Fibroblast of pulmonary artery (primary cell): ENCODE results near the gene CMC4.

Source experiments
- DNase-seq: peaks from one replicate; pipeline ENCODE4 v3.0.0-alpha.2; 2010; ENCODE audit warnings: low read depth
- H3K4me3 ChIP-seq: replicated peaks from 2 replicates; pipeline ENCODE4 v1.5.1; 2011; ENCODE audit warnings: low read depth, mild to moderate bottlenecking, control low read depth, low read length, moderate library complexity
- CTCF ChIP-seq: IDR thresholded peaks from 2 replicates; pipeline ENCODE4 v1.5.1; 2011; ENCODE audit warnings: mild to moderate bottlenecking, control low read depth, low read length, inconsistent platforms; ENCODE audit errors: missing control alignments

The CMC4 gene

GRCh38 chrX:155069414-155069813 lies 1.5 kb downstream of the CMC4 start:
- H3K4me3 ChIP-seq: peak overlapping the region; percentile 68
- no peak for DNase-seq
- TF ChIP-seq CTCF: no peak

- DNase-seq: peak; percentile 49
- TF ChIP-seq CTCF: no peak
- no peak overlapping the region for H3K4me3 ChIP-seq
Measured at GRCh38 chrX:155068165-155068564, 2.8 kb downstream of the CMC4 start.

GRCh38 chrX:155065035-155065734 lies 5.8 kb downstream of the CMC4 start:
- peak overlapping the region; percentile 38 for H3K4me3 ChIP-seq
- TF ChIP-seq CTCF: no peak
- peak; percentile 80 for DNase-seq

GRCh38 chrX:155061760-155062159 lies 9.2 kb downstream of the CMC4 start:
- no peak for DNase-seq
- H3K4me3 ChIP-seq: no peak overlapping the region
- TF ChIP-seq CTCF: no peak

- no peak overlapping the region for H3K4me3 ChIP-seq
- peak; percentile 83 for DNase-seq
- TF ChIP-seq CTCF: peak; percentile 63
Measured at GRCh38 chrX:155056877-155057792, 13.8 kb downstream of the CMC4 start.

GRCh38 chrX:155056471-155056870 lies 14.5 kb downstream of the CMC4 start:
- no peak overlapping the region for H3K4me3 ChIP-seq
- no peak for TF ChIP-seq CTCF
- DNase-seq: no peak
